Testis (tissue), 2 donors: ENCODE data around the gene NKAIN2.

ENCODE experiments used
- CTCF ChIP-seq, 3 experiments: fragments of 450-650 bp in 2 of 3; fragments of 200-600 bp in 1 of 3; sonication (generic) in 1 of 3; IDR thresholded peaks; one replicate each; pipeline ENCODE4 v1.5.1; 2016 to 2019; ENCODE audit warnings: antibody characterized with exemption in 3 of 3, mild to moderate bottlenecking in 2 of 3, moderate library complexity in 1 of 3
- POLR2A ChIP-seq: fragments of 450-650 bp; IDR thresholded peaks from one replicate; pipeline ENCODE4 v1.6.1; 2017; ENCODE audit warnings: antibody characterized with exemption, mild to moderate bottlenecking, moderate library complexity

GRCh38 chr6:124052120-124052519 is 248.5 kb downstream of the NKAIN2 start:
- TF ChIP-seq CTCF (IDR thresholded peaks at IDR 0.05) (no peak), POLR2A (no peak)
